Endometrial microvascular endothelial cells (primary cell): ENCODE results near the gene PSRC1. TPM values are rescaled to one million over a fixed set of nuclear protein-coding genes. Genes with fewer than 3 reads are reported as not detected.
"Not testable (repeated sequence)": the region's sequence is repeated elsewhere in the genome, so short reads cannot be mapped to it uniquely, and the experiment has no call there.

Experiments used
- in situ Hi-C: cut with HindIII; loops from 2 replicates; pipeline ENCODE4 v1.10.0; 2017; ENCODE audit warnings: low sequenced_read_pairs, low pct_unique_long_range_greater_than_20kb; ENCODE audit errors: inconsistent ontology term
- total RNA-seq: library from RNA; depleted of rRNA; stranded (reverse); fragments of >200 nt; gene quantifications from one replicate; pipeline ENCODE4 v1.2.3, GENCODE V29; 2015; ENCODE audit errors: inconsistent ontology term

Gene PSRC1
- total RNA-seq: 23.8 TPM

GRCh38 chr1:109282952-109283747 is at the start of gene PSRC1:
PSRC1 (minus strand) TSS chr1:109283145.
- in situ Hi-C loops: no loop called here

- in situ Hi-C loops: no loop called here
Observed at GRCh38 chr1:109331113-109331512, 48.2 kb upstream of the PSRC1 start.

DNA sequence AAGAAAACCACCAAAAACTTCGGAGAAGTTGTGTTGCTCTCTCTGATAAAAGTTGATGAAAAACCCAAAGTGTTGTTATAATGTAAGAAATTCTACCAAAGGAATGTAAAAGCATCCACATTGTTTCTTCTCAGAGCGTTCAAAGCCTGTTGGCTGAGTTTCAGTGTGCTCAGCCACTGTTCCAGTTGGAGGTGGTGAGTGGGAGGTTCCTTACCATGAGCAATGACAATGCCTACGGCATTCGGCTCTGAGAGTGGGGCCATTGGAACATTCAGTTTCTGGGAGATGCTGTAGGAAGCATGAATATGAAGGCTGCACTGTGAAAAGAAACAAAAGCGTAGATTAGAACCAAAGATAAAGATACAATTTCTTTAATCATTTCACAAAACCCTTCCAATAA is 44.3 kb upstream of the PSRC1 start:
- in situ Hi-C loops: no loop called here

DNA sequence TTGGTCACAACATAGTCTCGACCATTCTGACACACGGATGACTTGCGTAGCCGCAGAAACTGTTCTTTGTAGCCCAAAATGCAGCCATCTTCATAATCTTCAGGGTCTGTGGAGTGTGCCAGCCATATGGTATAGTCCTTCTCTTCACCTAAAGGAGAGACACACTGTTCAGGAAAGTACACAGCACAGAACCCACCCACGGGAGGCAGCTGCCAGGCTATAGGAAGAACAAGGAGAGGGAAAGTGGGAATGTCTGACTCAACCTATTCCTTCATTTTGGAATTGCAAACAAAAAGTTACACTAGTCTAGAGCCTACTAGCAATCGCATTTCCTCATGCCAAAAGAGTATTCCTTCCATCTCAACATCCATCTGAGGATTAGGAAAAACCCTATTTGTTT is 40.0 kb upstream of the PSRC1 start:
- in situ Hi-C loops: no loop called here

GRCh38 chr1:109319114-109319513 is 36.2 kb upstream of the PSRC1 start:
- in situ Hi-C loops: no loop called here

DNA sequence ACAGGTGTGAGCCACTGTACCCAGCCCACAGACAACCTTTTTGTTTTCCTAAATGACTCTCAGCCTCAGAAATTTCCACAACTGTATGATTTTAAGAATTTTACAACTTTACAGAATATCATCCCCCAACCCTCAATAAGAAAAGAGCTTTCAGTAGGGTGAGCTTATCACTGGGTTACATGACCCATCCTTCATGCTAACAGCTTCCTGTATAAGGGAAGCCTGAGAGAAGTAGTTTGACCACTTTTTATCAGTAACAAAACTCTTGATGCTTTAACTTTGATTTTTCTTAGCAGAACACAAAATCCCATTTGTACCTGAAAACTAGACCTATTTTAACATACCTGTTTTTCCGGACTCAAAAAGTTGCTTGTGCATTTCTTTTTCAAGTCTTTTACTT is 33.6 kb upstream of the PSRC1 start:
- in situ Hi-C loops: no loop called here

- in situ Hi-C loops: no loop called here
Observed at GRCh38 chr1:109315288-109315687, 32.3 kb upstream of the PSRC1 start.

DNA sequence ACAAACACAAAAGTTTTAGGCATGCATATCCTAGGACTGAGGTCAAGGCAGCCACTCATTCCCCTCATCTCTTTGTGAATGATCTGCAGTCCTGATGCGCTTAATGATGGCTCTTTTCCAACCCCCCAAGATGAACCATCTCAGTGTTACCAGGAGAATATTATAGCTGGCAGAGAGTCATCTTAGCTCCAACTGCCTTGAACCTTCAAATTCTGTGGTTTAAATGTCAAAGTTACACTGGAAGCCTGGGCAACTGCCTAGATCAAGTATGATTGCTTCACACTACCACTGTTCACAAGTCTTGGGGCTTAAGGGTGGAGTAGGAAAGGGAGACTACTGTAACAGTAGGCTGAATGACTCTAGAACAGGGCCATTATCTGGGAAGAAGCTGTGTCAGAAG is 31.9 kb upstream of the PSRC1 start:
- in situ Hi-C loops: no loop called here

GRCh38 chr1:109312978-109313775 is 30.2 kb upstream of the PSRC1 start:
- in situ Hi-C loops: no loop called here

DNA sequence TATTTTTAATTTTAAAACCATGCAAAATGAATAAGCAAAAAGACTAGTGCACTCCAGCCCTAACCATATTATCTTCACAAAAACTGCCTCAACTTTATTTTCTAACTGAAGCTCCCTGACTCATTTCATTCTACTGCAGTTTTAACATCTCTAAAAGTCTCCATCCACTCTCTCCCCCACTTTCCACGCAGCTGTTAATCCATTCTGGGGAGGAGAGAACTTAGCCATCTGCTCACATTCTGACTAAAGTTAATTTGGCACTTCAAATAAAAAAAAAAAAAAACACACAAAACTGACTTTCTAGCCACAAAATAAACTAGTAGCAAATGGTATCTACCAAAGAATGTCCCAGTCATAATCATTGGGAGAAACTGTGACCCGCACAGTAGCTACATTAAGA is 29.3 kb upstream of the PSRC1 start:
- in situ Hi-C loops: no loop called here

- in situ Hi-C loops: no loop called here
Observed at GRCh38 chr1:109309347-109309746, 26.4 kb upstream of the PSRC1 start.

- in situ Hi-C loops: no loop called here
Observed at GRCh38 chr1:109307274-109308021, 24.5 kb upstream of the PSRC1 start.

DNA sequence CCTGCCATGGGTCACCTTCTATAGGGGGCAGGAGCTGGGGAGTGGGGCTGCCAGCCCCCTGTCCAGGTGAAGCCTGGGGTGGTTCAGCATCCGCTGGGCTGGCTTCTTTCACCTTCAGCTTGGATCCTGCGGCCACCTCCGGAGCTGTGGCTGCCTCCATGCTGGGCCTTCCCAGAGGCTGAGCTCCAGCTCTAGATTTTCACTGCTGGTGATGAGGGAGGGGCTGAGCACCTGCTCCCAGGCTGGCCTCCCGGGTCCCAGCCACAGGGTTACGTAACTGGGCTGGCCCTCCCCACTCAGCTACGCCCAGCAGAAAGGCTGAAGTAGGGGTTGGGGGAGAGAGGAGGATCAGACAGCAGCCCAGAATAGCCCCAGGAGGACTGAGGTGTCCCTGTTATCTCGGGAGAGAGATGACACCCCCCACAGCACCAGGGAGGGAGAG is 23.9 kb upstream of the PSRC1 start, which contains the start of gene MYBPHL:
Gene MYBPHL, minus strand, starts transcription at position 180 of the 442 bp plus-strand sequence. Its CDS starts 20 bp downstream, at position 160.
- in situ Hi-C loops: no loop called here

GRCh38 chr1:109305991-109306390 is 23.0 kb upstream of the PSRC1 start:
- in situ Hi-C loops: not testable (repeated sequence)

- in situ Hi-C loops: no loop called here
Observed at GRCh38 chr1:109304226-109304920, 21.4 kb upstream of the PSRC1 start.

DNA sequence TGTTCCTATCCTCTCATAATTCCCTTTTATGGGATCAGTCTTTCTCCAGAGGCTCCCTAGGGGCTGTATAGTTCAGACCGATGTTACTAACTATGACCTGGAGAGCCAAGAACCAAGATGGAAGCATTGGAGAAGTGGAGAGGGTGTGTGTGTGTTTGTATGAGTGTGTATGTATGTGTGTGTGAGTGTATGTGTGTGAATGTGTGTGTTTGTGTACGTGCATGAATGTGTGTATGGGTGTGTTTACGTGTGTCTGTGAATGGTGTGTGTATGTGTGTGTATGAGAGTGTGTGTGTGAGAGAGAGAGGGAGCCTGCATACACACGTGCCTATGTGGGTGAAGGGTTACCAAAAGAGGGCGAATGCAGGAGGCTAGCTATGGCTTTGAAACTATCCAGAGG is 18.9 kb upstream of the PSRC1 start:
- in situ Hi-C loops: no loop called here

- in situ Hi-C loops: no loop called here
Observed at GRCh38 chr1:109300650-109301151, 17.8 kb upstream of the PSRC1 start.

DNA sequence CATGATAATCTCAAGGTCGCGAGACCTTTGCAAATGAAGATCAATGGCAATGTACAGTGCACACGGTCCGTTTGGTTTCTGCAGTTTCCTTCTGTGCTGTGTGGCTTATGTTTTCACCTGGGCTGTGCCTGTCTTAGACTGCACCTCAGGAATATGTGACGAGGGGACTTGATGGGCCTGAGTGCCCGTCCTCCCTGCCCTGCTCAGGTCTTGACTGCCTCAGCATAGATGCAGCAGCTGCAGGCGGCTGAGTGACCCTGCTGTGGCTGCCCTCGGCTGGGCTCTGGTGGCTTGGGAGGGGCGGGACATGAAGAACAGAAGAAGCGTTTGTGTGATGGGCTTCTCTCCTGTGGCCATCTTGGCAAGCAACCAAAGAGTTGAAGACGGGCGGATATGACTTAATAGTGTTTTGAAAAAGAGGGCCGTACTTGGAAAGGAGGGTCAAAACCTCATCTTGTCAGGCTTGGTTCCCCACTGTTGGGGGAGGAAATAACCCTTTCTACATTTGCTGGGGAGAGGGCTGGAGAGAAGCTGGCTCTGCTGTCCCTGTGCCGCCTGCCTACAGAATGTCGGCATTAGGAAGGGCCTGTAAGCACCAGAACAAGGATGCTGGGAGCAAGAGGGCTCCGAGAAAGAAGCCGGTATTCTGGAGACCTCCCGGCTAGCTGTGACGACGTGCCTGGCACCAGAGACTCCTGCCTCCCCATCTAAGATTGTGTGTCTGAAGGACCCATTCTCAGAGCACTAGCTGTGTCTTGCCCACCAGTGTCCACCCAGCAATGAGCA is 16.8 kb upstream of the PSRC1 start:
- in situ Hi-C loops: no loop called here
